SK-N-SH (cell line): Measurements from ENCODE around the gene SSTR3.

ENCODE experiments used
- EP300 ChIP-seq, 2 experiments: IDR thresholded peaks; 2 replicates each; pipeline versions ENCODE4 v1.4.0 to v1.6.1; 2012; ENCODE audit warnings: borderline replicate concordance in 1 of 2, low read depth in 1 of 2, low read length in 1 of 2
- EZH2phosphoT487 ChIP-seq: fragments of 200-600 bp; sonication (generic); IDR thresholded peaks from 2 replicates; pipeline ENCODE4 v1.6.1; 2017; ENCODE audit warnings: low read depth, mixed run types, mild to moderate bottlenecking, antibody characterized with exemption, moderate library complexity, borderline replicate concordance
- TEAD4 ChIP-seq: IDR thresholded peaks from 2 replicates; pipeline ENCODE4 v1.4.0; 2012; ENCODE audit warnings: mild to moderate bottlenecking, borderline replicate concordance; ENCODE audit not compliant: insufficient read depth
- TF ChIP-seq, protein P1 (sequence below): IDR thresholded peaks from 2 replicates; pipeline ENCODE4 v1.4.0; 2012; ENCODE audit warnings: low read depth, borderline replicate concordance
- TF ChIP-seq, protein P2 (sequence below): fragments of 200-600 bp; sonication (generic); IDR thresholded peaks from 2 replicates; pipeline ENCODE4 v1.6.1; 2017; ENCODE audit warnings: antibody characterized with exemption, mild to moderate bottlenecking, moderate library complexity

GRCh38 chr22:37179622-37180420 lies 32.5 kb downstream of the SSTR3 start:
- TF ChIP-seq, protein P1, sequence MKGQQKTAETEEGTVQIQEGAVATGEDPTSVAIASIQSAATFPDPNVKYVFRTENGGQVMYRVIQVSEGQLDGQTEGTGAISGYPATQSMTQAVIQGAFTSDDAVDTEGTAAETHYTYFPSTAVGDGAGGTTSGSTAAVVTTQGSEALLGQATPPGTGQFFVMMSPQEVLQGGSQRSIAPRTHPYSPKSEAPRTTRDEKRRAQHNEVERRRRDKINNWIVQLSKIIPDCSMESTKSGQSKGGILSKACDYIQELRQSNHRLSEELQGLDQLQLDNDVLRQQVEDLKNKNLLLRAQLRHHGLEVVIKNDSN, result no peak
- TF ChIP-seq EP300 (IDR thresholded peaks at IDR 0.05; ENCODE audit: borderline replicate concordance in 1 of 2, low read depth in 1 of 2, low read length in 1 of 2) (no peak), TEAD4 (no peak), EZH2phosphoT487 (no peak)
- TF ChIP-seq, protein P2, sequence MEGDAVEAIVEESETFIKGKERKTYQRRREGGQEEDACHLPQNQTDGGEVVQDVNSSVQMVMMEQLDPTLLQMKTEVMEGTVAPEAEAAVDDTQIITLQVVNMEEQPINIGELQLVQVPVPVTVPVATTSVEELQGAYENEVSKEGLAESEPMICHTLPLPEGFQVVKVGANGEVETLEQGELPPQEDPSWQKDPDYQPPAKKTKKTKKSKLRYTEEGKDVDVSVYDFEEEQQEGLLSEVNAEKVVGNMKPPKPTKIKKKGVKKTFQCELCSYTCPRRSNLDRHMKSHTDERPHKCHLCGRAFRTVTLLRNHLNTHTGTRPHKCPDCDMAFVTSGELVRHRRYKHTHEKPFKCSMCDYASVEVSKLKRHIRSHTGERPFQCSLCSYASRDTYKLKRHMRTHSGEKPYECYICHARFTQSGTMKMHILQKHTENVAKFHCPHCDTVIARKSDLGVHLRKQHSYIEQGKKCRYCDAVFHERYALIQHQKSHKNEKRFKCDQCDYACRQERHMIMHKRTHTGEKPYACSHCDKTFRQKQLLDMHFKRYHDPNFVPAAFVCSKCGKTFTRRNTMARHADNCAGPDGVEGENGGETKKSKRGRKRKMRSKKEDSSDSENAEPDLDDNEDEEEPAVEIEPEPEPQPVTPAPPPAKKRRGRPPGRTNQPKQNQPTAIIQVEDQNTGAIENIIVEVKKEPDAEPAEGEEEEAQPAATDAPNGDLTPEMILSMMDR, result no peak
